ENCODE measurements around the gene ETS1.

Gene ETS1

DNA sequence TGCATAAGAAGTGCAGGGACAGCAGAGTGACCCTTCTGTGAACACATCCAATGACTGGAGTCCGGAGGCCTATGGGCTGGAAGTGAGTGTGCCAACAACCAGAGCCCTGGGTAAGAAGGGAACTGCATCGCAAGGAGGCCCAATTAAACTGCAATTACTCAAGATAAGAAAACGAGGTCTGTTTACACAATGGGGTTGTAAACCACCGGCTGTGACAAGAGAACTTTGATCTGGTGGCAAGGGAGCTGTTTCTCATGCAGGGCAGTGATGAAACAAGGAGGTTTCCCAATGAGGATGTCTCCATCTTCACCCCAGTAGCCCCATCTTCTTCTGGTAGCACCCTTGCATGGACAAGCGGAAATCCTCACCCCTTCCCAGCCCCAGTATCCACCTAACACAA is 21.5 kb downstream of the ETS1 start:
- DNase-seq = no peak

GRCh38 chr11:128564642-128565245 is 22.6 kb downstream of the ETS1 start:
- no peak for DNase-seq

- no peak for DNase-seq
These were observed 23.3 kb downstream of the ETS1 start for GRCh38 chr11:128563942-128564641.

- DNase-seq = no peak
These were observed 24.1 kb downstream of the ETS1 start for GRCh38 chr11:128563308-128563707.

DNA sequence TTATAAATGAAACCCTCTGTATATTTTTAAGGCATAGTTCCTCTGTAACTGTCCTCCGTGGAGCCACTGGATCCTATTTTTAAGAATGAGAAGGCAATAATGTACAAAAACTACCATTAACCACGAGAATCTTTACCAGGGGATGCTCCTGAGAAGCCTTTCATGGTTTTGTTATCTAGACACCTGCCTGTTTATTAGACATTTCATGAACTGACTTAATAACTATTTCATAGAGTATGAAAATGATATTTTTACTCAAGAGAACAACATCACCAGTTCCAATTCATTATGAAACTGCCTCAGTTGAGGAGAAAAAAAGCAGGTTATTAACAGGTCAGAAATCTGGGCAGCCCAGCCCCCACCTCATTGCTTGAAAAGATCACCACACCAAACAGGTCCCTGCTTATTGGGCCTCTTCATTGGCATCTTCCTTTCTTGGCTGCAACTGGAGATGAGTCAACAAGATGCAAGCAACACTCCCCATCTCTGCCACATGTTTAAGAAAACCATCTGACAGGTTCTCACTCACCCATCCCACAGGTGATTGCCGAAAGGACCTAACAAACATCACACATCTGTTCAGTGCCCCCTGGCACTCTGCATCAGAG is 27.8 kb downstream of the ETS1 start:
- no peak for DNase-seq

DNA sequence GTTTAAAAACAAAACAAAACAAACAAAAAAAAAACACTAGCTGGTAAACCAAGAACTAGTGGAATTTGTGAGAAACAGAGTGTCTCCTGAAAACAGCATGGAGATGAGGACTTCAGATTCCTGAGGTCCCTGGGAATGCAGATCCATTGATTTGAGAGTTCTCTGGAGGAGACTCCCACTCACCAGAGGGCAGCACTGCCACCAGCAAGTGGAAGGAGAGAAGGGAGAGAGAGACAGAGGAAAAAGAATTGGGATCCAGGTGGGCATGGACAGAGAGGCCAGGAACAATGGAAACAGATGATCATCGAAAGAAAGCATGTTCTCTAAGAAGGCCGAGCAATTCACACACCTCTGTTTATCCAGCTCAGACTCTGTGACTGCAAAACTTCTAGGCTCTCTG is 31.8 kb downstream of the ETS1 start:
- DNase-seq = no peak

DNA sequence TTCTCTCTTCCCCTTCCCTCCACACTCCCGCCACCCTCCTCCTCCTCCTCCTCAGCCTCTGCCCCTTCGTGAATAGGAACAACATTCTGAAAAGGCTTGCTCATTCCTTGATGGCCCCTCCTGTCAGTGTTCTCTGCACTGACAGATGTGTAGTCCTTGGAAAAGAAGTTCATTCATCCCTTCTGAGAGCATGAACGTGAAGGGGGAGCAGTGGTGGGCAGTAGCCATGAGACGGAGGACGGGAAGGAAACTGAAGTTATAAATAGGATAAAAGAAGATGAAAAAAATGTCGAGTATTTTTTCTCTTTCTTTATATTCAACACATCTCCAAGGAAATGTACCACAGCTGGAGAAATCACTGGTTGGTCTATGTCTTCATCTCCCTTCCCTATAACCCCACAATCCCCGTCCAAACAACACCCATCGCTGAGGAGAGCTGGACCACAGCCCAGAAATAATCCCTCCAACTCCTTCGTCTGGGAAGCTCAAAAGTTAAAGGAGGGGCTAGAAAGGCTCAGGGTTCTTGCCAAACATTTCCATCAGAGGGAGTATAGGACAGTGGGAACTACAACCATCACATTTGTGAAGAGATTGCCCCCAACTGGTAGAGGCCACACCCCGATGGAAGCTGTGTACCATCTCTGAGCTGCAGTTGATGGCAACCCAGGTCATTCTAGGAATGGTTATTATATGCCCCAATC is 33.5 kb downstream of the ETS1 start:
- no peak for DNase-seq

GRCh38 chr11:128552783-128553661 is 34.3 kb downstream of the ETS1 start:
- no peak for DNase-seq

DNA sequence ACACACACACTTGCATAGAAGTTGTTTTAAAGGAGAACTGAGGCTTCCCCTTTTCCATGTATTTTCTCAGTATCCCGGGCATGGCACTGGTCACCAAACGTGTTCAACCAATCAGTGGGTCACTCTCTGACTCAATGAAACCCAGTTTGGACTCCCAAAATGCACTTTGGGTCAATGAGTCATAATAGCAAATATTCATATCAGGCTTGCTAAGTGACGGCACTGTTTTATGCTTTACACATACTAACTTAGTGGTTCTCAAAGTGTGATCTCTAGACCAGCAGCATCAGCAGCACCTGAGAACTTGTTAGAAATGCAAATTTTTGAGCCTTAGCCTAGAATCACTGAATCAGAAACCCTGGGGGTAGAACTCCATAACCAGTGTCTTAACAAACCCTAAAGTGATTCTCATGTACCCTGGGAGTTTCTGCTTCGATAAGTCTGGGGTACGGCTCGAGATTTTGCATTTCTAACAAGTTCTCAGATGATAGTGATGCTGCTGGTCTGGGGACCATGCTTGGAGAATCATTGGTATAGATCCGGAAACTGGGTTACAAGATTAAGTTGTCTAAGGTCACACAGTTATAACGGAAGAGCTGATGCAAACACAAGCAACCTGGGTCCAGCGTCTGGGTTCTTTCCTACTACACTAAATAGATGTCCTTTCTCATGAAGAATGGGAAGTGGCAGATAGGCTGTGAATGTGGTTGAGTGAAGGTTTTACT is 35.6 kb downstream of the ETS1 start:
- DNase-seq = no peak

DNA sequence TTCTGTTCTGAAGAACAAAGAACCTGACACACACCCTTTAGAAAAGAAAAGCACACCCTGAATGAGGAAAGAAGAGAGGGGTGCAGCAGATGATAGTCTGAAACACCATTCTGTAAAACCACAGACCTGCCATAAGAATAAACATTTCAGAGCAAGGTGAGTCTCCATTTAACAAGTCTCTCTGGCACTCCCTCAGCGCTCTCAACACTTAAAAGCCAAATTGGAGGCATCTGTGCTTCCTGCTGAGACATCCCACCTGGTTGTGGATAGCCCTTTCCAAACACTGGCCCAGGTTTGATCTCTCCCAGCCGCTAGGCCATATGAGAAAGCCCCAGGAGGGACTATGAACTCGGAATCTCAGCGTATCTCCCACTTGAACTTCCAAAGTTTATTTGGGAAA is 36.3 kb downstream of the ETS1 start:
- no peak for DNase-seq

- no peak for DNase-seq
These were observed 37.0 kb downstream of the ETS1 start for GRCh38 chr11:128550261-128550821.

DNA sequence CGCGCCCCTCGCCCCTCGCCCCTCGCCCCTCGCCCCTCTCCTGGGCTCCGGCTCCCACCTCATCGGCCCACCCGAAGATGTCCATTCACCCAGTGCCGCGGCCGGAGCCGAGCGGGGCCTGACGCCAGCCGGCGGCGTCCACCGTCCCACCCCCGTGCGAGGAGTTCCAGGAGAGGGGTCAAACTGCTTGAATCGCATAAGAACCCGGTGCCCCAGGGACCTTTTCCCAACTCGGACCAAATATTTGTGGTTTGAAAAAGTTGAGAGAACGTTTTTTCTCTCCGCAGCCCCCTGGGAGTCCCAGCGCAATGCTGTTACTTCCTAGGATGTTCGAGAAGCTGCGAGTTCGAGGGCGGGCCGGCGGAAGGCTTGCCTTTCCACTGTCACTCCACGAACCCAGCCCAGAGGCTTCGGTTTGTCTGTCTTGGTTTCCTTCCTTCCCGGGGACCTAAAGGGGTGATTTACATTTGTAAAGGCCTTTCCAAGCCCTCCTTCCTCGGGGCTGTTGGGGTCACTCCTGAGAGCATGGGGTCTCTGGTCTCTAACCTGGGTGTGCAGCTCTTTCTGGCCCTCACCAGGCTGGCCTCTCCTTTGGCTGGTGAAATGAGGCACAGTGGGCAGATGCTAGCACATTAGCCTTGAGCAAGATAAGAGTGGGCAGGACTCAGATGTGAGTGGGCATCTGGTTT is 38.0 kb downstream of the ETS1 start:
- no peak for DNase-seq

- DNase-seq = no peak
These were observed 38.6 kb downstream of the ETS1 start for GRCh38 chr11:128548649-128549255.

DNA sequence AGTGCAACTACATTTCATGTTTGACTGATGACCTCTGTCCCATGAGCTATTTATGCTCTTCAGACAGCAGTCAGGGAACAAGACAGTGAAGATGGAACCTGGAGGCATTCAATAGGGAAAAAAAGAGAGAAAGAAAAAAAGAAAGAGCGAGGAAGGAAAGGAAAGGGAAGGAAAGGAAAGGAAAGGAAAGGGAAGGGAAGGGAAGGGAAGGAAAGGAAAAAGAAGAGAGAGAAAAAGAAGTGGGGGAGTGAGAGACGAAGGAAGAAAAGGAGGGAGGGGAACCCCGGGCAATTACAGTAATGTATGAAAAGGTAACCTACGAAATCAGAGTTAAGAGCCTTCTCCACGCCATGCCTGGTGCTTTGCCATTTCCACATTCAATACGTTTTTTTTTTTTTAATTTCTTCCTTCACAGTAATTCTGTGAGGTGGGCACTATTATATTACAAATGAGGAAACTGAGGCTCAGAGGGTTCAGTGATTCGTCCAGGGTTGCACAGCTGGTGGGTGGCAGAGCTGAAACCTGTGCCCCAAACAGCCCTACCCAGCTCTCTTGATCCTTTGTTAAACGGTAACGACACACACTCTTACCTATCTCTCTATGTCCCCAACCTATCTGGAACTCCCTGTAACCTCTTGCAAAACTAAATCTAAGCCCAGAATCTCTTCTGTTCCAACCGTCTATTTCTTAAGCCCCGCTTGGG is 39.3 kb downstream of the ETS1 start:
- DNase-seq = no peak

GRCh38 chr11:128546916-128547315 is 40.4 kb downstream of the ETS1 start:
- no peak for DNase-seq

DNA sequence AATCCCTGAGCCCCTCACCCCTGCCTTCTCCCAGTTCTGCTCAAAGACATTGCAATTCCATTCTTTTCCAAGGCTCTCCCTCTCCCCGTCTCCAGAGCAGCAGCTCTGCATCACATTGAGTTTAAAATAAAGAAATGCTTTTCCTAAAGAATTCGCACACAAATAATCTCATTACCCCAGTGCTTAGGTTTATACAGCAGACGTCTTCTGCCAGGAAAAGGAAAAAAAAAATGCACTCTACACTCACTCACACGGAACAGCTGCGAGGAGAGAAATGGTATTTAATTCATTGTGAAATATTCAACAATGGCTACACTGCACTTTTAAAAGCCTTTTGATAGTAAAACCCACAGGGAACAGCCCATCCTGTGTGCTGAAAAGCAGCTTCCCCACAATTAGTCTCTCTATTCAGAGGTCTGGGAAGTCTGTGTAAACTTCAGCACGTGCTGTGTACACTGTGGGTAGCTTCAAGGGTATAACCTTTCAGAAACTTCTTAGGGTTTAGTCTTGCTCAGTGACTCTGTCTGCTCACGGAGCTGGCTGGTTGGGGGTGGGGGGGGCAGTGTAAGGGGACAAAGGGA is 42.8 kb downstream of the ETS1 start:
- peak in 1 of 2 experiments; percentile 16 for DNase-seq

DNA sequence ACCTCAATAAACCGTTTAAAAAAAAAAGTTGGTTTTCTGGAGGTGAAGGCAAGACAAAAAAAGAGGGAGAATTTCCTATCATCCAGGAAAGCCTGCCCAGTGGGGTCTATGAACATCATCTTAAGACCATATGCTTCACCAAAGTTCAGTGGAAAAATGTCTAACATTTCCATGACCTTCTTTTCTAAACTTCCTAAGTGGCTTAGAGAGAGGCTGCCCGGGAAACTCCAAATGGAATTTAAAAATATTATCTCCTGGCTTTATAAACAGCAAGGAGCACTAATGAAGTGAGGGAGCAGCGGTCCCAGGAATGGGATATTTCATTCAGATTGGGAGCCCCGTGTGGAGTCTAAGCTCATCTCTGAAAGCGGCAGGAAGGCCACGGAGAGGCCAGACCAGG is 46.9 kb downstream of the ETS1 start:
- no peak for DNase-seq

DNA sequence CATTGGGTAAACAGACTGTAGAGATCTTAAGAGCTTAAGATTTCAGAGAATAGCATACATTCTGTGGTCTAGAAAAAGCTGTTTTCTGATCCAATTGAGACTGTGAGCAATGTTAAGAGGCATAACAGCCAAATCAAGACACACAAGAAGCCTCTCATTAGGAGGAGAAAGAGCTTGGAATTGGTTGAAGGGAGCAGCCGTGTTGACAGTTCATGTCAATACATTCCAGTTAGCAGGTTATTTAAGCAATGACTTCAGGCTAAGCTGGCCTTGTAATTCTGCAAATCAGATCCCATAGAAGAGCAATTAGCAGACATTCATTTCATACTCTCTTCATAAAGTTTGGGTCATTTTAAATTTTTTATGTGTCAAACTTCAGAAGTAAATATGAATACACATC is 50.9 kb downstream of the ETS1 start:
- no peak for DNase-seq
